NT2/D1 (cell line): Measurements from ENCODE around the gene RAB27A.

Source experiments
- DNase-seq: peaks from one replicate; pipeline ENCODE4 v3.0.0-alpha.2; 2011; ENCODE audit warnings: low read depth, low spot score
- H3K27me3 ChIP-seq: 2 replicates; pipeline ENCODE4 v1.6.0; 2011; ENCODE audit warnings: mild to moderate bottlenecking; ENCODE audit not compliant: insufficient read length, insufficient read depth
- H3K36me3 ChIP-seq: 2 replicates; pipeline ENCODE4 v1.6.1; 2011; ENCODE audit warnings: mild to moderate bottlenecking, low read length, mixed read lengths; ENCODE audit not compliant: insufficient read depth, insufficient read length
- H3K4me1 ChIP-seq: 2 replicates; pipeline ENCODE4 v1.5.1; 2011; ENCODE audit not compliant: insufficient read depth, insufficient read length
- H3K4me3 ChIP-seq: 2 replicates; pipeline ENCODE4 v1.5.1; 2011; ENCODE audit warnings: low read depth; ENCODE audit not compliant: insufficient read length
- H3K9ac ChIP-seq: 2 replicates; pipeline ENCODE4 v1.6.0; 2011; ENCODE audit warnings: low read depth; ENCODE audit not compliant: insufficient read length
- H3K9me3 ChIP-seq: 2 replicates; pipeline ENCODE4 v1.5.1; 2011; ENCODE audit warnings: mild to moderate bottlenecking, low read length; ENCODE audit not compliant: insufficient read depth
- SUZ12 ChIP-seq: IDR thresholded peaks from 2 replicates; pipeline ENCODE4 v1.6.1; 2011; ENCODE audit not compliant: insufficient read length, insufficient read depth; ENCODE audit errors: extremely low read depth
- YY1 ChIP-seq: IDR thresholded peaks from 2 replicates; pipeline ENCODE4 v1.6.1; 2011; ENCODE audit not compliant: insufficient read length, insufficient read depth
- ZNF274 ChIP-seq: IDR thresholded peaks from 2 replicates; pipeline ENCODE4 v1.6.1; 2011; ENCODE audit warnings: mild to moderate bottlenecking, low read depth, low read length

The RAB27A gene

DNA sequence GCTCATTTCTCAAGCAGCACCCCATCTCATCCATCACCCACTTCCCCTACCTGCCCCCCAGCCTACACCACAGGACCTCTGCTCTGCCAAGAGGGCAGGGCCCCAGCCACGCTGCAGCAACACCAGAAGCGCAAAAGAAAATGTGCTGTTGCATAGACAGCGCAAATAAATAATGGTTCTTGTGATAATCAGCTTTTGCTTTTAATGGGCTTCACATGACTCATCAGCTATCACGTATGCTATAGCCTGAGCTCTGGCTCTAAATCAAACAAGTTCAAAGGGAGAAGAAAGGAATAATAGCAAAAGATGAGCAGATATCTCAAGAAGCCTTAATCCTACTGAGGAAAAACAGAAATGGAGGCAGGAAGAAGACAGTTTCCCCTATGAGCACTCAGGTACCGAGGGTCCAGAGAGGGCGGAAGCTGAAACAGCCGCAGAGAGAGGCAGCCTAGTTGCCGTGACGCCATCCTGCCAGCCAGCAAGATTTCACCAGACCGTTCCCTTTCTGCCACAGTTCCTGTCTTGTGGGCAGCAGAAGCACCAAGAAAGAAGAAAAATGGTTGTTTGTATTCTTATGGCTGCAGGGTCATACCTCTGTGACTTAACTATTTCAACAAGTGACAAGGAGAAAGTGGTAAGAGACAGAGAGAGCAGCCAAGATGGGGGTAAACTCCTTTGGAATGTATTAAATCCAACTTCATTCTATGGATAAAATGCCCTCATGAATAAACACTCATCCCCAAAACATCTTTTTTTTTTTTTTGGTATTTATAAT, 22.0 kb downstream of the RAB27A start:
- no peaks in the 10 kb centered on the region for H3K27me3 ChIP-seq
- no peaks in the 10 kb centered on the region for H3K9me3 ChIP-seq
- no peaks in the 10 kb centered on the region for H3K4me1 ChIP-seq
- DNase-seq, result no peak
- H3K9ac ChIP-seq, result no peak overlapping the region
- H3K4me3 ChIP-seq, result no peak overlapping the region
- no peak for TF ChIP-seq SUZ12
- no peak for TF ChIP-seq YY1
- no peak for TF ChIP-seq ZNF274
- H3K36me3 ChIP-seq, result no peaks in the 10 kb centered on the region

DNA sequence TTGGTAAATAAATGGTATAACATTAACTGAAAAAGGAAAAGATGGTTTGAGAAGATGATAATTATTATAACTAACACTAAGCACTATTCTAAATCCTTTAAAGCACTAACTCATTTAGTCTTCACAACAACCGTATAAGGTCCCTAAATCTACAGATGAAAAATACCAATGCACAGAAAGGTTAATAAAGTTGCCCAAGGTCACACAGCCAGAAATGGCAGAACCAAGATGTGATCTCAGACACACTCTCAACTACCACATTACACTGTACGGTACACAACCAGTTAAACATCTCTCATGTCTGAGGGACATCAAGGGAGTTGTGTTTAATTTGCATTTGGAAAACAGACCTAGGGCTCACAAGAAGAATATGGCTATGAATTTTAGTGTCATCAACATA, 23.1 kb downstream of the RAB27A start:
- no peak for TF ChIP-seq YY1
- TF ChIP-seq SUZ12, result no peak
- no peak for TF ChIP-seq ZNF274
- H3K4me3 ChIP-seq, result no peak overlapping the region
- H3K27me3 ChIP-seq, result no peaks in the 10 kb centered on the region
- no peaks in the 10 kb centered on the region for H3K36me3 ChIP-seq
- no peaks in the 10 kb centered on the region for H3K9me3 ChIP-seq
- no peaks in the 10 kb centered on the region for H3K4me1 ChIP-seq
- no peak overlapping the region for H3K9ac ChIP-seq
- DNase-seq, result no peak

DNA sequence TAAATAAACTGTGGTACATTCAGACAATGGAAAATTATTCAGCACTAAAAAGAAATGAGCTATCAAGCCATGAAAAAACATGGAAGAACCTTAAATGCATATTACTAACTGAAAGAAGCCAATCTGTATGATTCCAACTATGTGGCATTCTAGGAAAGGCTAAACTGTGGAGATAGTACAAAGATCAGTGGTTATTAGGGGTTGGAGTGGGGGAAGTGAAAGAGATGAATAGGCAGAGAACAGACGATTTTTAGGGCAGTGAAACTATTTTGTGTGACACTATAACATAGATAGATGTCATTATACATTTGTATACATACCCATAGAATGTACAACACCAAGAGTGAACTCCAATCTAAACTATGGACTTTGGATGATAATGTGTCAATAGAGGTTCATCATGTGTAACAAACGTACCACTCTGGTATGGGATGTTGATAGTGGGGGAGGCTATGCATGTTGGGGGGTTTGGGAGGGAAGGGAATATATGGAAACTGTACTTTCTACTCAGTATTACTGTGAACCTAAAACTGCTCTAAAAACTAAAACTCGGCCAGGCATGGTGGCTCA, 29.0 kb downstream of the RAB27A start:
- no peaks in the 10 kb centered on the region for H3K4me1 ChIP-seq
- no peak overlapping the region for H3K9ac ChIP-seq
- TF ChIP-seq YY1 (no peak), SUZ12 (no peak), ZNF274 (no peak)
- H3K27me3 ChIP-seq, result no peaks in the 10 kb centered on the region
- DNase-seq, result no peak
- no peaks in the 10 kb centered on the region for H3K9me3 ChIP-seq
- no peak overlapping the region for H3K4me3 ChIP-seq
- H3K36me3 ChIP-seq, result no peaks in the 10 kb centered on the region

DNA sequence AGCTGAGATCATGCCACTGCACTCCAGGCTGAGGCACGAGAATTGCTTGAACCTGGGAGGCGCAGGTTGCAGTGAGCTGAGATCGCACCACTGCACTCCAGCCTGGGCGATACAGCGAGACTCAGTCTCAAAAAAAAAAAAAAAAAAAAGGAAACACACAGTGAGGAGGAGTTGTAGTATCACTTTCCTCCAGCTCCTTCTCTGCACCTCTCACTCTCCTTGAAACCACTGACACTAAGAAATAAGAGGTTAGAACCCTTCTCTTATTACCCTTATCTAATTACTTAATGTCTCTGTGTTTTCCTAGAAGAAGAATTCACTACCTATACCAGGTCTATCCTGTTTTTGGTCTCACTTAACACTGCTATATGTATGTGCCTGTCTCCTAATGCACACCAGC, 31.7 kb downstream of the RAB27A start:
- H3K9ac ChIP-seq, result no peak overlapping the region
- H3K36me3 ChIP-seq, result no peaks in the 10 kb centered on the region
- no peak for DNase-seq
- TF ChIP-seq SUZ12 (no peak), YY1 (no peak), ZNF274 (no peak)
- no peaks in the 10 kb centered on the region for H3K27me3 ChIP-seq
- no peaks in the 10 kb centered on the region for H3K9me3 ChIP-seq
- no peak overlapping the region for H3K4me3 ChIP-seq
- no peaks in the 10 kb centered on the region for H3K4me1 ChIP-seq

DNA sequence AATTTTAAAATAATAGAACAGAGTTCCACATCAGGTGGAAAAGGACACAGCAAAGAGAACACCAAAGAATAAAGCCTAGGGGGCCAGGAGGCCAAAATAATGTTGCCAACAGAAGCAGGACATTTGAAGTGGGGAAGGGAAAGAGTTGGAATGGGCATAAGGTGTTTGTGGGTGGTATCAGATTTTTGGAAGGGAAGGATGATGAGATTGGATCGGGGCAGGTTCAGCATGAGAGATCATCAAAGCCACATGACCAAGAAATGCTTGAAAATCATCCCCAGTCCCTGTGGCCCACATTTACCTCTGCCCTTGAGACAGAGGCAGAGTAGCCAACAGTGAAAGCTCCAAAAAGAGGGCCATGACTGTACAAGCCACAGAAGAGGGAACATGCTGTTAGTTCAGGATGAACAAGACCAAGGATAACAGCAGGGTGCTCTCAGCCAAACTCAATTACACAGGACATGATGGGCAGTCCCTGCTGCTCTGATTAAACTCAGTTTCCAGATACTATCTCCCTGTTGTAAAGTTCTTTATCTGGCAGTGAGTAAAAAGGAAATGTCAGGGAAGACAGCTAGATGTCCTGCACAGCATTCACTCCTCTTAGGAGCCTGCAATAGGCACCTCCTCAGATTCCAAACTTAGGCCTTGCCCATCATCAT, 32.5 kb downstream of the RAB27A start:
- TF ChIP-seq ZNF274, result no peak
- TF ChIP-seq YY1, result no peak
- TF ChIP-seq SUZ12, result no peak
- no peaks in the 10 kb centered on the region for H3K4me1 ChIP-seq
- no peak overlapping the region for H3K9ac ChIP-seq
- no peaks in the 10 kb centered on the region for H3K9me3 ChIP-seq
- no peak overlapping the region for H3K4me3 ChIP-seq
- no peak for DNase-seq
- H3K27me3 ChIP-seq, result no peaks in the 10 kb centered on the region
- H3K36me3 ChIP-seq, result no peaks in the 10 kb centered on the region

DNA sequence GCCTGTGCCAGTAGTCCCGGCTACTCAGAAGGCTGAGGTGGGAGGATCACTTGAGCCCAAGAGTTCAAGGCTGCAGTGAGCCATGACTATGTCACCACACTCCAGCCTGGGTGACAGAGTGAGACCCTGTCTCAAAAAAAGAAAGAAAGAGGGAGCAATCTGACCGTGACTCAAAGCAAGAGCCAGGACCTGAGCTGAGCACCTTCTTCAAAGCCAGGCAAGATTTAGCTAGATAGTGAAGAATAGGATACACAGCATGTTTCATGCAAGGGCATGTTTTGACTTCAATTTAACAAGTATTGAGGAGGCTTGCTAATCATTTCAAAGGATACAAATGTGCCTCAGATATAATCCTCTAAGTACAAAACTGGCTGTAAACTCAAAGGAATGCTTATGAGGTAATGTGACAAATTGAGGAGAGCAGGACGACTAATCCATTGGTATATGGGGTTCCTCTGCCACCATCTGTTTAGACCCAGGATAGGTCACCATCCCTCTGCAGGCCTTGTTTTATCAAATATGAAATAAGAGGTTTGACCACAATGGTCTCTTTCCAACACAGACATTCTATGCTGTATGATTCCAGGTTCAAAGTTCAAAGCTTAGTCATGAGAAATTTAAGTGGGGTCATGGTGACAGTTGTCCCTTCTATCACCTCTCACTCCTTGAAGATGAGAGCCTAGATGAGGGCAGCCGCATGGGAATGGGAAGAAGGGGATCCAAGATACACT, 33.2 kb downstream of the RAB27A start:
- no peaks in the 10 kb centered on the region for H3K36me3 ChIP-seq
- no peaks in the 10 kb centered on the region for H3K27me3 ChIP-seq
- TF ChIP-seq YY1, result no peak
- no peak for TF ChIP-seq SUZ12
- no peak for TF ChIP-seq ZNF274
- no peaks in the 10 kb centered on the region for H3K4me1 ChIP-seq
- H3K9me3 ChIP-seq, result no peaks in the 10 kb centered on the region
- DNase-seq, result no peak
- H3K4me3 ChIP-seq, result no peak overlapping the region
- no peak overlapping the region for H3K9ac ChIP-seq

DNA sequence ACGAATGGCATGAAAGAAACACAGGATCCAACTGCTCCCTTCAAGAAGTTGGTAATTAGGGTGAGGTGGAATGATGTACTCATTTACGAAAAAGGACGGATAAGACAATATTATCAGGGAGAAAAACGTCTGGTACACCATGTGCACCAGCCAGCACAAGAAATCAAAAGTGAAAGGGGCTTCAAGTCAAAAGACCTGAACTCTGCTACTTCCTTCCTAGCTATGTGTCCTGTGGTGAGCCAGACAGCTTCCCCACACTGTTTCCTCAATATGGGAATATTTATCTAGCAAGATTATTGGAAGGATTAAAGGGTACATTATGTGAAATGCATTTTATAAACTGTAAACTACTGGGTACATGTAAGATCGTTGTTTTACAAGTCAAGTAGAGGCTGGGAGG, 33.9 kb downstream of the RAB27A start:
- Histone ChIP-seq H3K36me3 (no peaks in the 10 kb centered on the region), H3K9ac (no peak overlapping the region), H3K27me3 (no peaks in the 10 kb centered on the region), H3K9me3 (no peaks in the 10 kb centered on the region), H3K4me3 (no peak overlapping the region), H3K4me1 (no peaks in the 10 kb centered on the region)
- no peak for DNase-seq
- TF ChIP-seq SUZ12 (no peak), ZNF274 (no peak), YY1 (no peak)
